Activated CD8-positive, alpha-beta memory T cell treated with anti-CD3 and anti-CD28 coated beads for 24 hours (primary cell): ENCODE measurements around the gene ZNG1E.
"Not testable (repeated sequence)": the region's sequence is repeated elsewhere in the genome, so short reads cannot be mapped to it uniquely, and the experiment has no call there.

ENCODE experiments used
- DNase-seq: peaks from one replicate; pipeline ENCODE4 v3.0.0-alpha.2; 2020

The ZNG1E gene

DNA sequence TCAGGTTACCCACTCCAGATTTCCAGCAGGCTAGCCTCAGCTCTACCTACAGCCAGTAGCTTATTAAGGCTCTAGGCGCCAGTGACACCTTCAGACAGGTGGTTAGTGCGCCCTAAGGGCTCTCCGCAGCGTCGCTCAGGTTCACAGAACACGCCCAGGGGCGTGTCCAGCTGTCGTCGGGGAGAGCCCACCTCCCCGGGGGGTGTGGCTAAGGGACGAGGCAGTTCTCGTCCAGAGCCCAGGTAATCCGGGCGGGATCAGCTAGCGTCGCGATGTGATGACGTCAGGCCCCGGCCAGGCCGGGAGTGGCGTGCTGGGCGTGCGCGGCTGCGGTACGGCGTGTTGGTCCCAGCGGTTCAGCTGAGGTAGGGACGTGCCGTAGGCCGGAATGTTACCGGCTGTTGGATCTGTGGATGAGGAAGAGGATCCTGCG lies at the start of gene ZNG1E:
Gene ZNG1E (plus strand): TSS at position 340 of the 433 bp plus-strand sequence. CDS start 49 bp downstream, at position 389.
- peak; percentile 81 for DNase-seq

DNA sequence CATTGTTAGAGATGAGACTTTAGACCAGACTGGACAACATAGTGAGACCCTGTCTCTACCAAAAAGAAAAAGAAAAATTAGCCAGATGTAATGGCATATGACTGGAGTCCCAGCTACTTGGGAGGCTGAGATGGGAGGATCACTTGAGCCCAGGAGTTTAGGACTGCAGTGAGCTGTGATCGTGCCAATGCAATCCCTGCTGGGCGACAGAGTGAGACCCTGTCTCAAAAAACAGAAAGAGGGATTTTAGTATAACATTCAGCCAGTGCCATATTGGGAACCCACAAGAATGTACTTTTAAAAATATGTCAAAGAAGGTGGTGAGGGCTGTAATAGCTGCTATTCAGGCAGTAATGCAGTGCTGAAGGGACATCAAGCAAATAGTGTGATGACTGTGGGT lies 2.1 kb upstream of the ZNG1E start:
- DNase-seq: not testable (repeated sequence)

DNA sequence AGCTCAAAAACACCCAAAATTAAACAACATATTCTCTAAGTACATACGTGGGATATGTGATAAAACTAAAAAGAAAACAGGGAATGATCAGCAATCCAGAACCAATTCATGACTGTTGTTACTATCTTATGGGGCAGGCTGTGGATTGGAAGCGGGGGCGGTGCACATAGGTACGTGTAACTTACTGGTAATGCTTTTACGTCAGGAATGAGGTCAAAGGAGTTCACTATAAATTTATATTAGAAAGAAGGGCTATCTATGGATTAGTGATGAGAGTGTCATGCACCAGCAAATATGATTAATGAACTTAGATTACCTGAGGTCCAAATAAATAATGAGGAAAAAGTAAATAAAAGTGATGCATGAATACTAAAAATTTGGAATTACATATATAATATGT lies 710 bp upstream of the ZNG1E start:
- not testable (repeated sequence) for DNase-seq

DNA sequence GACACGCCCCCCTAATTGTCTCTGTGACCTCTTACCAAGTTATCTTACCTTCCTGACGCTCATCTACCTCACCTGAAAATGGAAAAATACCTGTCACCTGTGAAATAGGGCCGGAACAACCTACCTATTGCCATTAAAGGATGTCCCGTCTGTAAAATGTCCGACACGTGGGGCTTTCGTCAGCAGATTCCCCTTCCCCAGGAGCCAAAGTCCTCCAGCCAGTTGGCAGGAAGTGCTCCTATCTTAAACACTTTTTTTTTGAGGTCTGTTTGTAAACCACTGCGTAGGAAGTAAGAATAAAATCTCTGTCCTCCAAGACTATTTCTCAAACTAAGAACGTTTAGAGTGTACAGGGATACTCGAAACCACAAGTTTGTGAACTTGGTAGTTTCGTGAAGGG lies 661 bp downstream of the ZNG1E start:
- peak; percentile 59 for DNase-seq

DNA sequence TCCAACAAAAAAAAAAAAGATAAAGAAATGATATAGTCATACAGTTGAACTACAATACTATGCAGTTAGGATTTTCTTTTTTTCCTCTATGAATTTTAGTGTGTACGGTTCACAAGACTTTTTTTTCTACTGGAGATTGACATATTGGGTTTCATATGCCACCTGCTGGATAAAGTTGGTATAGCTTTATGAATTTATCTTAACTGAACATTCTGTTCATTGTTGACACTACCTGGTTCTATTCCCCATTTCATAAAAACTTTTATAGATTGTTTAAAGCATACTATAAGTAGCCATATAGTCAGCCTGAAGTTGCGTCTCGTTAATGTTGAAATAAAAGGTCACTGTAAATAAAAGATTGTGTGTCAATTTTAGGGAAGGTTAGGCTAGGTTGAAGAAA lies 2.8 kb downstream of the ZNG1E start:
- not testable (repeated sequence) for DNase-seq

DNA sequence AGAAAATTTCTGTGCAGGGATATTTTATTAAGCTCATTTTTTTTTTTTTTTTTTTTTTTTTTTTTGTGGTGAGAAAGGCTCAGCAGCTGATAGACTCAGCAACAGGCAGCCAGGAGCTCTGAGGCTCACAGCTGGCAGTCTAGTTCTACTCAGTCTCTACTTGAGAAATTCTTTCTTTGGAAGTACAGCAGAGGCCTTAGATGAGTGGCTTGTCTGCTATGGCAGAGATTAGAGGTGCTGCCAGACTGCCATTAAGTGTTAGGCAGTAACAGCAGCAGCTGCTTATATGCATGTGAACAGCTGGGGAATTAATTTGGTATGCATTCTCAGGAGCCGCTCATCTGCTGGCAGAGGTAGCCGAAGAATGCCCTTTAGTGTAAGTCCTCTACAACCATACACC lies 27.8 kb downstream of the ZNG1E start:
- not testable (repeated sequence) for DNase-seq

DNA sequence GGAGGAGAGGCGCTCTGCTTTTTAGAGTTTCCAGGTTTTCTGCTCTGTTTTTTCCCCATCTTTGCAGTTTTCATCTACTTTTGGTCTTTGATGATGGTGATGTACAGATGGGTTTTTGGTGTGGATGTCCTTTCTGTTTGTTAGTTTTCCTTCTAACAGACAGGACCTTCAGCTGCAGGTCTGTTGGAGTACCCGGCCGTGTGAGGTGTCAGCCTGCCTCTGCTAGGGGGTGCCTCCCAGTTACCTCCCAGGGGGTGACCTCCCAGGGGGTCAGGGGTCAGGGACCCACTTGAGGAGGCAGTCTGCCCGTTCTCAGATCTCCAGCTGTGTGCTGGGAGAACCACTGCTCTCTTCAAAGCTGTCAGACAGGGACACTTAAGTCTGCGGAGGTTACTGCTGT lies 38.7 kb downstream of the ZNG1E start:
- not testable (repeated sequence) for DNase-seq

DNA sequence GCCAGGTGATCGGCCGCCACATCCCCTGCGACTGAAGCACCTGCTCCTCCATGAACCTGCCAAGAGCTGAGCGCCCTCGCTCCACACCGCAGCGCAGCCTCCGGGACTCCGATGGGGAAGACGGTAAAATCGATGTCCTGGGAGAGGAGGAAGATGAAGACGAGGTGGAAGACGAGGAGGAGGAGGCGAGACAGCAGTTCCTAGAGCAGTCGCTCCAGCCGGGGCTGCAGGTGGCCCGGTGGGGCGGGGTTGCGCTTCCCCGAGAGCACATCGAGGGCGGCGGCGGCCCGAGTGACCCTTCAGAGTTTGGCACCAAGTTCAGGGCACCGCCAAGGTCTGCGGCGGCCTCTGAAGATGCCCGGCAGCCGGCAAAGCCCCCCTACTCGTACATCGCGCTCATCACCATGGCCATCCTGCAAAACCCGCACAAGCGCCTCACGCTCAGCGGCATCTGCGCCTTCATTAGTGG lies 61.4 kb downstream of the ZNG1E start, which contains the start of gene FOXD4L4:
Gene FOXD4L4 (plus strand): TSS at position 51 of the 469 bp plus-strand sequence. CDS start 0 bp downstream, at position 51.
- peak; percentile 54 for DNase-seq

DNA sequence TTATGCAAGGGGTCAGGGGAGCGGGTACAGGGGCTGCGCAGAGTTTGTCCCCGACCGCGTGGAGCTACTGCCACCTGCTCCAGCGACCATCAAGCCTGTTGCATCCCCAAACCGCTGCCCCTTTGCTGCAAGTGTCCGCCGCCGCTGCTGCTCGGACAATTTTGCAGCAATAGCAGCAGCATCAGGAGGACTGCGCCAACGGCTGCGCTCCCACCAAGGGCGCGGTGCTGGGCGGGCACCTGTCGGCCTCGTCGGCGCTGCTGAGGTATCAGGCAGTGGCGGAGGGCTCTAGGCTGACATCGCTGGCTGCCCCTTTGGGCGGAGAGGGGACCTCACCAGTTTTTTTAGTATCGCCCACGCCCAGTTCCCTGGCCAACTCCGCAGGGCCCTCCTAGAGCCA lies 62.4 kb downstream of the ZNG1E start:
- not testable (repeated sequence) for DNase-seq
